Tibial artery (tissue), 4 donors: ENCODE data around the gene C1orf105.

Experiments
- DNase-seq, 2 donors: peaks; one replicate each; pipeline ENCODE4 v3.0.0-alpha.2; 2019
- H3K27ac ChIP-seq, 2 donors: fragments of 200-600 bp; sonication (generic) in 1 of 2; 1 replicate in 1 of 2; 2 replicates in 1 of 2; pipeline ENCODE4 v1.5.1; 2018 to 2019; ENCODE audit warnings: mild to moderate bottlenecking in 1 of 2
- H3K27me3 ChIP-seq, 2 donors: fragments of 200-600 bp; sonication (generic) in 1 of 2; one replicate each; pipeline versions ENCODE4 v1.5.1 to v1.6.0; 2016 to 2019
- H3K36me3 ChIP-seq, 3 donors: fragments of 200-600 bp; sonication (generic) in 2 of 3; one replicate each; pipeline ENCODE4 v1.5.1; 2016 to 2019; ENCODE audit warnings: mild to moderate bottlenecking in 2 of 3
- H3K4me1 ChIP-seq, 4 donors: fragments of 200-600 bp; sonication (generic) in 2 of 4; 1 replicate in 3 of 4; 2 replicates in 1 of 4; pipeline ENCODE4 v1.5.1; 2016 to 2019
- H3K4me3 ChIP-seq, 2 donors: fragments of 200-600 bp; sonication (generic) in 1 of 2; 1 replicate in 1 of 2; 2 replicates in 1 of 2; pipeline ENCODE4 v1.5.1; 2018 to 2019; ENCODE audit warnings: mild to moderate bottlenecking in 2 of 2
- H3K9me3 ChIP-seq, 3 donors: fragments of 200-600 bp; sonication (generic) in 1 of 3; one replicate each; pipeline ENCODE4 v1.5.1; 2016 to 2019
- intact Hi-C: fragments of 100-400 bp; cut with DNase I; formaldehyde crosslinking; loops from one replicate; pipeline ENCODE4 v1.15.0; 2023; ENCODE audit warnings: low total_unique reads
- TF ChIP-seq, protein P1 (sequence below), 2 experiments: fragments of 200-600 bp in 1 of 2; fragments of 450-650 bp in 1 of 2; IDR thresholded peaks; one replicate each; pipeline ENCODE4 v1.5.1; 2017 to 2019; ENCODE audit warnings: antibody characterized with exemption in 2 of 2, mild to moderate bottlenecking in 1 of 2, moderate library complexity in 1 of 2

C1orf105 gene

GRCh38 chr1:172378109-172378760, 42.2 kb upstream of the C1orf105 start:
- DNase-seq, result no peak
- H3K27ac ChIP-seq, result no peak overlapping the region
- H3K9me3 ChIP-seq, result no peaks in the 10 kb centered on the region
- H3K27me3 ChIP-seq, result no peaks in the 10 kb centered on the region
- H3K4me3 ChIP-seq, result no peak overlapping the region
- no peaks in the 10 kb centered on the region for H3K36me3 ChIP-seq
- H3K4me1 ChIP-seq, result peaks cover 0 to 18% (median 6%) of the 10 kb centered on the region in 4 donors
- TF ChIP-seq, protein P1, sequence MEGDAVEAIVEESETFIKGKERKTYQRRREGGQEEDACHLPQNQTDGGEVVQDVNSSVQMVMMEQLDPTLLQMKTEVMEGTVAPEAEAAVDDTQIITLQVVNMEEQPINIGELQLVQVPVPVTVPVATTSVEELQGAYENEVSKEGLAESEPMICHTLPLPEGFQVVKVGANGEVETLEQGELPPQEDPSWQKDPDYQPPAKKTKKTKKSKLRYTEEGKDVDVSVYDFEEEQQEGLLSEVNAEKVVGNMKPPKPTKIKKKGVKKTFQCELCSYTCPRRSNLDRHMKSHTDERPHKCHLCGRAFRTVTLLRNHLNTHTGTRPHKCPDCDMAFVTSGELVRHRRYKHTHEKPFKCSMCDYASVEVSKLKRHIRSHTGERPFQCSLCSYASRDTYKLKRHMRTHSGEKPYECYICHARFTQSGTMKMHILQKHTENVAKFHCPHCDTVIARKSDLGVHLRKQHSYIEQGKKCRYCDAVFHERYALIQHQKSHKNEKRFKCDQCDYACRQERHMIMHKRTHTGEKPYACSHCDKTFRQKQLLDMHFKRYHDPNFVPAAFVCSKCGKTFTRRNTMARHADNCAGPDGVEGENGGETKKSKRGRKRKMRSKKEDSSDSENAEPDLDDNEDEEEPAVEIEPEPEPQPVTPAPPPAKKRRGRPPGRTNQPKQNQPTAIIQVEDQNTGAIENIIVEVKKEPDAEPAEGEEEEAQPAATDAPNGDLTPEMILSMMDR (IDR thresholded peaks at IDR 0.05), result no peak
- intact Hi-C loops, result no loop called here

- H3K36me3 ChIP-seq, result no peaks in the 10 kb centered on the region
- DNase-seq, result no peak
- H3K9me3 ChIP-seq, result no peaks in the 10 kb centered on the region
- H3K27ac ChIP-seq, result no peak overlapping the region
- TF ChIP-seq, protein P1 (IDR thresholded peaks at IDR 0.05), result no peak
- H3K4me1 ChIP-seq, result peaks cover 0 to 30% (median 9%) of the 10 kb centered on the region in 4 donors
- H3K4me3 ChIP-seq, result no peak overlapping the region
- intact Hi-C loops, result no loop called here
- no peaks in the 10 kb centered on the region for H3K27me3 ChIP-seq
These were observed 39.8 kb upstream of the C1orf105 start for GRCh38 chr1:172380441-172381244.

DNA sequence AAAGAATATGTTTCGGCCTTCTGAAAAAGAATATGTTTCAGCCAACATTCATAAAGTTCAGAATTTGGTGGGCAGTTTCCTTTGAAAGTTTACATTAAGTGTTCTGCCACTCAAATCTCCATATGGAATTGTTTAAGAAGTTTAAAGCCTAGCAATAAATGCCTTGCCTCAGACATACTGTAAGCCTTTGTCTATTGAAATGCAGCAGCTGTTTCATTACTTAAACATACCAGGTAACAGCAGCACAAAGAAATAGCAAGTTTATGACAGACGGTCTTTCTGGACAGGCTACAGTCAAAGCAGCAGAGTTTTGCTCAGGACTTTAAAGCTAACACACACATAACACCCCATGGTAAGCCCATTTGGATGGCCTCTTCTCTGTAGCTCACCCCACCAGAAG, 38.5 kb upstream of the C1orf105 start:
- H3K27ac ChIP-seq, result peak overlapping the region in 1 of 2 donors; percentile 11
- no peak overlapping the region for H3K4me3 ChIP-seq
- no peaks in the 10 kb centered on the region for H3K36me3 ChIP-seq
- DNase-seq, result no peak
- H3K4me1 ChIP-seq, result peaks cover 0 to 39% (median 9%) of the 10 kb centered on the region in 4 donors
- TF ChIP-seq, protein P1 (IDR thresholded peaks at IDR 0.05), result no peak
- intact Hi-C loops, result no loop called here
- H3K27me3 ChIP-seq, result no peaks in the 10 kb centered on the region
- no peaks in the 10 kb centered on the region for H3K9me3 ChIP-seq

DNA sequence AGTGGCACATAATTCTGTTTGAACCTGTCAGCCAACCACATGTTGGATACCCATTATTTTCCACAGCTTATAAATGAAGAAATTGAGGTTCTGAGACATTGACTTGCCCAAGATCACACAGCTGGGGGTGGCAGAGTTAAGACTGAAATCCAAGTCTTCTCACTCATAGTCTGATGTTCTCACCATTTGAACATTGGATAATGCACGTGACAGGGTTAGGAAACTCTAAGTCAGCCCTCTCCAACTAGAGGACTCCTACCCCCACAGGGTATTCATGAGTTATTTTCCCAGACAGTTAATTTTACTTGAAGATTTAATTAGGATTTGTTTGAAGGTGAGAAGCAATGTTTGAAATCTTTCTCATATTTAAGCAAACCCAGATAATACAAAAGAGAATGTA, 38.1 kb upstream of the C1orf105 start:
- TF ChIP-seq, protein P1 (IDR thresholded peaks at IDR 0.05), result no peak
- no peak for DNase-seq
- Histone ChIP-seq H3K27ac (peak overlapping the region; percentile 60 to 63), H3K4me1 (peaks cover 0 to 39% (median 9%) of the 10 kb centered on the region in 4 donors), H3K9me3 (no peaks in the 10 kb centered on the region), H3K36me3 (no peaks in the 10 kb centered on the region), H3K4me3 (no peak overlapping the region), H3K27me3 (no peaks in the 10 kb centered on the region)
- intact Hi-C loops, result no loop called here

GRCh38 chr1:172382990-172383389, 37.5 kb upstream of the C1orf105 start:
- H3K36me3 ChIP-seq, result no peaks in the 10 kb centered on the region
- TF ChIP-seq, protein P1 (IDR thresholded peaks at IDR 0.05), result no peak
- peak overlapping the region; percentile 60 to 63 for H3K27ac ChIP-seq
- intact Hi-C loops, result no loop called here
- DNase-seq, result no peak
- H3K4me3 ChIP-seq, result peak overlapping the region; percentile 8 to 29
- no peaks in the 10 kb centered on the region for H3K9me3 ChIP-seq
- no peaks in the 10 kb centered on the region for H3K27me3 ChIP-seq
- peaks cover 0 to 39% (median 9%) of the 10 kb centered on the region in 4 donors for H3K4me1 ChIP-seq
